ENCODE measurements around the gene CENPW. TPM values are rescaled to one million over a fixed set of nuclear protein-coding genes. Genes with fewer than 3 reads are reported as not detected.

The CENPW gene
- polyA plus RNA-seq, 4 donors = 20.1 to 30.8 (median 27.3) TPM

DNA sequence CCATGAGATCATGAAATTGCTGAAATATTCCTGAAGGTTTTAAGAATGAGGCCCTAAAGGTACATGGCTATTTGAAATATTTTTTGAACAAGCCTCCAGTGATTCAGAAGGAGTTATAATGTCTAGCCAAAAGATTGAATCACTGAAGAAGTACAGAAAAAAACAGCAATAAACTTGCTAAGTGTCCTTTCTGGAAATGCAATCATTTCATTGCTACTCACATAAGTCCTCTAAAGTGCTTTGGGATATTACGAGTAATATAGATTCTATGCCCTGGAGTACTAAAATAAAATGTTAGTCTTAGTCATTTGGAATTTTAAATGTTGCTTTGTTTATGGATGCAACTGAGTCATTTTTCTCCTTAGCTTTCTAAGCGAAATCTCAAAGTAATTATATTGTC is 32.7 kb downstream of the CENPW start:
- no peak for DNase-seq (ENCODE audit: low read depth in 4 of 4, low spot score in 3 of 4)

DNA sequence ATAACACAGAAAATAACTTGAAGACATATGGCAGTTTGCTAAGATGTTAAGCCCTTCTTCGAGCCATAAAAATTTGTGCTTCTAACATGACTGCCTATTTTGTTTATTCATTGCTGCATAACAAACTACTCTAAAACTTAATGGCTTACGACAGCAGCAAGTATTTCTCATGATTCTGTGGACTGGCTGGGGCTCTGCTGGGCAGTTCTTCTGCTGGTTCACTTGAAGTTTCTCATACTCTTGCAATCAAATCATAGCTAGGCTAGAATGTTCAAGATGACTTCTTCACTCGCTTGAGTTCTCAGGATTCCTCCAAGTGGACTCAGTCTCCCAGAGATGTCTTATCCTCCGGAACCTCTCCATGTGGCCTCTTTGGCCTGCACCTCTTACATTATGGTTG is 33.4 kb downstream of the CENPW start:
- DNase-seq (ENCODE audit: low read depth in 4 of 4, low spot score in 3 of 4) = no peak

DNA sequence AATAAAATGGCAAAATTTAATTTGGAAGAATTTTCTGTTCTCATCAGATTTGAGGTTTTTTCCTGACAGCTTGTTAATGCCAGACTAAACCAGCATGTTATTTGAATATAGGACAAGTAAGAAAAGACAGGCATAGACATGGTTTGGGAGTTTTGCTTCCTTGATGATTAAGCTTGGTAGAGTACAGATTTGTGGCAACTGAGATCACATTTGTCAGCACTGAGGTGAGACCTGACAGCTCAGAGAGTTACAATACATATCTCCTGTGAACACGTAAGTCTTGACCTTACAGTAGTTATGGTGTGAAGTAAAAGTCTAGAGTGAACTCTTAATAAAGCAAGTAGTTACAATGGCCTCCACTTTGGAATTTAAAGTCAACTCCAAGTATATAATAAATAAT is 34.5 kb downstream of the CENPW start:
- DNase-seq (ENCODE audit: low read depth in 4 of 4, low spot score in 3 of 4) = no peak

DNA sequence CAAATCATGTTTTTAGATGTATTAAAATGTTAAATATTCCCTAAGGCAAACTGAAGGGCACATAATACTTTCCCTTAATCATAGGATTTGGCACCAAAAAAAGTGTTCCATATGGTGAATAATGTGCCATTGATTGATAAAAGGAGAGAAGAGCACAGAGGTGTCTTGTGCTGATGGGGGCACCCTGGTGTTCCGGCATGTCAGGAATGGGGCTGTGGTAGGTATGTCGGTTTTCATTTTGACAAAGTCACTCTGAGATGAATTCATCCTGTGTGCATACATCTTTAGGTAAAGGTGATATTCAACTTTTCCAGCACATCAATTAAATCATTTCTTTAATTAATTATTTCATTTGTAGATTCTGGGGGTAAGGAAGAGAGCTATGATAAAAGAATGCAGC is 36.8 kb downstream of the CENPW start:
- DNase-seq (ENCODE audit: low read depth in 4 of 4, low spot score in 3 of 4) = no peak

DNA sequence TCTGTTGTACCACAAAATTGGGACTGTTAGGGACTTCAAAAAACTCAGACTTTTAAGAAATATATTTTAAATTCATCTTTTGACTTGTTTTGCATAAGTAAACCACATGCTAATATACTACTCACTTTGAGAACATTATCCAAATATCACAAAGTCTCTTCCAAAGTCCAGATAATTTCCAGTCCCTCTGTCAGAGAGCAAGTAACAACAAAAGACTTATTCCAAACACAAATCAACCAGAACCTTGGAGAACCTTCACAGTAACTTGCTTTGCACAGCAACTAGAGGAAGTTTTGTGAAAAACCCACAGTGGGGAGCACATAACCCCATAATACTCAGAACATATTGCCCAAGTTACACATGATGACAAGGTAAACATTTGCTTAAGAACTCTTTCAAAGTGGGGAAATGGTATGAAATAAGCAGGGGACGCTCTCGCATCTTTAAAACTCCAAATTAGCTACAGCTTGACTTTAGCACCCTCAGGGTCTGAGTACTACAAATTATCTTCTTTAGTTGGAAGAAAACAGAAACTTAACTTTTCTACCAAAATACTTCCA is 37.8 kb downstream of the CENPW start:
- DNase-seq (ENCODE audit: low read depth in 4 of 4, low spot score in 3 of 4) = no peak

DNA sequence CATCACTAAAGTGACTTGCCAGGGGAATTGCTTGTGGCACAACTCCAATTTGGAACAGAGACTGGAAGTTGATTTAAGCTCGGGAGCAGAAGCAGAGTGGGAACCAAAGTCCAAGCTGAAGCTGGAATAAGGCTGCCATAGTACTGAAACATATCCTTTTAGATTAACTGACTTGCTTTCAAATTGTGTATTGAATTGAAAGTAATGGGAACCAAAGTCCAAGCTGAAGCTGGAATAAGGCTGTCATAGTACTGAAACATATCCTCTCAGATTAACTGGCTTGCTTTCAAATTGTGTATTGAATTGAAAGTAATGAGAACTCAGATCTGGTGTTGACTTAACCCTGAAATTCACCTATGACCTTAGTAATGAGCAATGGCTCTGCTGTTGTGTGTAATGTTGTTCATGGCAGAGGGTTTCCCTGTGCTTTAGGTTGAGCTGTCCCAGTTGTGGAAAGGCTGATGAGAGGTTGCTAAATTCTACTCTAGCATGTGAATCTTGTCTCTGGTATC is 40.2 kb downstream of the CENPW start:
- DNase-seq (ENCODE audit: low read depth in 4 of 4, low spot score in 3 of 4) = no peak

DNA sequence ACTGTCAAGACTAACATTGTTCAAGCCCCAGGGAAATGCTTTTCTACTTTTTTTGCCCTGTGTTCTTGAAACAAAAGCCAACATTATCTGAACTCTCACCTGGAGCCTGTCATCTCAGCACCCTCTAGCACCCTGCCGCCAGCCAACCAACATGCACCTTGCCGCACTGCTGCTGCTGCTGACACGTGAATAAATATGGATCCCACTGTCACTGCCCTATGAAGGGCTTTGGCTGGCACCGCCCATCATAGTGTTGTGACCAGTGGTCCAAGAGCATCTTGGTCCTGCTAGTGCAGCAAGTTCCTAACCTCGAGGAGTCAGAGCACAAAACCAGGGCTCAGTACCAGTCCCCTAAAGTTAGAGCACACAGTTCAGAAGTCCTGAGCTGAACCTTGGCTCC is 41.6 kb downstream of the CENPW start:
- DNase-seq (ENCODE audit: low read depth in 4 of 4, low spot score in 3 of 4) = no peak

DNA sequence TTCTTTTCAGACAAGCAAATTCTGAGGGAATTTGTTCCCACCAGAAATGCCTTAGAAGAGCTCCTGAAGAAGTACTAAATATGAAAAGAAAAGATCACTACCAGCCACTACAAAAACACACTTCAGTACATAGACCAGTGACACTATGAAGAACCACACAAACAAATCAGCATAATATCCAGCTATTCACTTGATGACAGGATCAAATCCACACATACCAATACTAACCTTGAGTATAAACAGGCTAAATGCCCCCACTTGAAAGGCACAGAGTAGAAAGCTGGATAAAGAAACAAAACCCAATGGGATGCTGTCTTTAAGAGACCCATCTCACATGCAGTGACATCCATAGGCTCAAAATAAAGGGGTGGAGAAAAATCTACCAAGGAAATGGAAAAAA is 43.3 kb downstream of the CENPW start:
- no peak for DNase-seq (ENCODE audit: low read depth in 4 of 4, low spot score in 3 of 4)

DNA sequence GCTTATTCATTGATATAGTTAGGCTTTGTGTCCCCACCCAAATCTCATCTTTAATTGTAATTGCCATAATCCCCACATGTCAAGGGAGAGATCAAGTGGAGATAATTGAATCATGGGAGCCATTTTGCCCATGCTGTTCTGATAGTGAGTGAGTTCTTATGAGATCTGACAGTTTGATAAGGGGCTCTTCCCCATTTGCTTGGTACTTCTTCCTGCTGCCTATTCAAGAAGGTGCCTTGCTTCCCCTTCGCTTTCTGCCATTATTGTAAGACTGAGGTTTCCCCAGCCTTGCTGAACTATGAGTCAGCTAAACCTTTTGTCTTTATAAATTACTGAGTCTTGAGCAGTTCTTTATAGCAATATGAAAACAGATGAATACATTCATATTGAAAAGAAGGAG is 45.6 kb downstream of the CENPW start:
- no peak for DNase-seq (ENCODE audit: low read depth in 4 of 4, low spot score in 3 of 4)

DNA sequence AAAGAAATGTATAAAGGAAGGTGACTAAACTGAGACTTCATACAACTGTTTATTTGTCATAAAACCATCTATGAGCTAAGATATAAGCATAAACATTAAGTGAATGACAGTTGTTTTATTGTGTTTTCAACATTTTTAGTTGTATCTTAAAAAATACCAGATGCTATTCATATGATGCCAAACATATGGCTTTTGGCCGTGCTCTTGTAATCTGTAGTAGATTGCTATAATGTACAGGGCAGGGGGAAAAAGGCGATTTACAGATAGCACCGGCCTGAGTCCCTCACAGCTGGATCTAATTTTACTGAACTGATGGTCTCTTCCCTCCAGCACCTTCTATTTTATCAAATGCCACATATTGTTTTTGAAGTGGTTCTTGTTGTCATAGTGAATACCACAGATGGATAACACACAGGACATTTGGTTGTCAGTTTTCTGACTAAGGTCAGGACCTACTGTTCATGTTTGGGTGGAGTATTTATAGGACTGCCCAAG is 48.2 kb downstream of the CENPW start:
- DNase-seq (ENCODE audit: low read depth in 4 of 4, low spot score in 3 of 4) = no peak

DNA sequence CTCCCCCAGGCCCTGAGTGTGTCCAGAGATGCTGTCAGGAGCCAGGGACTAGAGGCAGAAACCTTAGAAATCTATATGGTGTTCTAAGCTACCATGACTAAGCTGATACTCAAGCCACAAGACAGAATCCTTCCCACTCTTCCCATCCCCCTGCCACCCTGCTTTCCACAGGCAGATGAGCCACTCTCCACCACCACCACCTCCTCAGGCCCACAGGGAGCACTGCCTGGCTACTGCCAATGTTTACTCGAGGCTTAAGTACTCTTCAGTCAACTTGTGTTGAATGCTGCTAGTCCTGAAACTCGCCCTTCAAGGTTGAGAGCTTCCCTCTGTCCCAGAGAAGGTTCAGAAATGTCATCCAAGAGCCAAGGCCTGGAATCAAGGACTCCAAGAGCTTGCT is 56.2 kb downstream of the CENPW start:
- no peak for DNase-seq (ENCODE audit: low read depth in 4 of 4, low spot score in 3 of 4)
